Epithelial cell of esophagus (primary cell): Measurements from ENCODE around the gene ERGIC2.
A peak's percentile ranks its signal among the peaks of the same experiment; 100 is the strongest.

ENCODE experiments used
- DNase-seq: peaks from one replicate; pipeline ENCODE4 v3.0.0; 2010; ENCODE audit warnings: low read depth
- H3K4me3 ChIP-seq: 2 replicates; pipeline ENCODE4 v1.5.1; 2011; ENCODE audit warnings: mild to moderate bottlenecking, low read length, control low read depth
- TF ChIP-seq, protein P1 (sequence below): IDR thresholded peaks from 2 replicates; pipeline ENCODE4 v1.5.1; 2011; ENCODE audit warnings: low read depth, mild to moderate bottlenecking, low read length, control low read depth, inconsistent platforms; ENCODE audit not compliant: insufficient read depth; ENCODE audit errors: missing control alignments

The ERGIC2 gene

GRCh38 chr12:29425722-29426121 lies 44.8 kb upstream of the ERGIC2 start:
- TF ChIP-seq, protein P1, sequence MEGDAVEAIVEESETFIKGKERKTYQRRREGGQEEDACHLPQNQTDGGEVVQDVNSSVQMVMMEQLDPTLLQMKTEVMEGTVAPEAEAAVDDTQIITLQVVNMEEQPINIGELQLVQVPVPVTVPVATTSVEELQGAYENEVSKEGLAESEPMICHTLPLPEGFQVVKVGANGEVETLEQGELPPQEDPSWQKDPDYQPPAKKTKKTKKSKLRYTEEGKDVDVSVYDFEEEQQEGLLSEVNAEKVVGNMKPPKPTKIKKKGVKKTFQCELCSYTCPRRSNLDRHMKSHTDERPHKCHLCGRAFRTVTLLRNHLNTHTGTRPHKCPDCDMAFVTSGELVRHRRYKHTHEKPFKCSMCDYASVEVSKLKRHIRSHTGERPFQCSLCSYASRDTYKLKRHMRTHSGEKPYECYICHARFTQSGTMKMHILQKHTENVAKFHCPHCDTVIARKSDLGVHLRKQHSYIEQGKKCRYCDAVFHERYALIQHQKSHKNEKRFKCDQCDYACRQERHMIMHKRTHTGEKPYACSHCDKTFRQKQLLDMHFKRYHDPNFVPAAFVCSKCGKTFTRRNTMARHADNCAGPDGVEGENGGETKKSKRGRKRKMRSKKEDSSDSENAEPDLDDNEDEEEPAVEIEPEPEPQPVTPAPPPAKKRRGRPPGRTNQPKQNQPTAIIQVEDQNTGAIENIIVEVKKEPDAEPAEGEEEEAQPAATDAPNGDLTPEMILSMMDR = no peak

GRCh38 chr12:29416748-29417147 lies 35.8 kb upstream of the ERGIC2 start:
- no peak for DNase-seq
- TF ChIP-seq, protein P1 = no peak
- no peak overlapping the region for H3K4me3 ChIP-seq

More at GRCh38 chr12:29425722-29426121, 44.8 kb upstream of the ERGIC2 start:
- DNase-seq = no peak
- no peak overlapping the region for H3K4me3 ChIP-seq

- TF ChIP-seq, protein P1 = no peak
- no peak for DNase-seq
- no peak overlapping the region for H3K4me3 ChIP-seq
Observed at GRCh38 chr12:29415111-29415510, 34.1 kb upstream of the ERGIC2 start.

DNA sequence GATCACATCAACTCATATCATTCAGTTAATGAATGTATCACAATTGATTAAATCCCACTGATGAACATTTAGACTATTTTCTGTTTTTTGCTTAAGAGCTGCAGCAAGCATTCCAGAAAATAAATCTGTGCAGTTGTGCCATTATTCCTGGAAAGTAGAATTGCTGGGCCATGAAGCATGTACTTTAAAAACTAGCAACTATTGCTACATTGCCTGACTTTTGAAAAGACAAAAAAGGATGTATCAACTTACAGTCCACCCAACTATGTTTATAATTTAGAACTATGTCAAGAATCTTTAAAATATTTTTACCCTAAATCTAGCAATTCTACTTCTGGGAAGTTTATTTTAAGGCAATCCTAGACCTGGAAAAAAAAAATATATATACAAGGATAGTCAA lies 33.4 kb upstream of the ERGIC2 start:
- DNase-seq = no peak
- TF ChIP-seq, protein P1 = no peak
- H3K4me3 ChIP-seq = no peak overlapping the region

DNA sequence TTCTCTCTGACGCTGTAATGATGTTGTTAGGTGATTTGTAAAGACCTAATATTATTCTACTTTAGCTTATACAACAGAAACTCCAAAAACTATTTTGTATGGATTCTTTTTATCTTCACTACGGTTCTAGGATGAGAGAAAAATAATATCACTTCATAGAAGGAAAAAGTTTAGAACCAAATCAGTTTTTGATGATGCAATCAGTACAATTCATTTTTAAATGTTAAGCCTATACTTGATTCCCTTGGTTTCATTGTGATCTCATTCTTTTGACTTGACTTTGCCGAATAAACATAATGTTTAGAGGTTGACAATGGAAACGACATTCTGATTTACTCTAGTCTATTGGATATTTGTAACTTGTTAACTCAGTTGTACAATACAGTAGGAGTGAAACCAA lies 24.6 kb upstream of the ERGIC2 start:
- H3K4me3 ChIP-seq = no peak overlapping the region
- TF ChIP-seq, protein P1 = no peak
- DNase-seq = no peak

- TF ChIP-seq, protein P1 = peak; percentile 7
- DNase-seq = no peak
- no peak overlapping the region for H3K4me3 ChIP-seq
Observed at GRCh38 chr12:29403991-29404390, 23.0 kb upstream of the ERGIC2 start.

DNA sequence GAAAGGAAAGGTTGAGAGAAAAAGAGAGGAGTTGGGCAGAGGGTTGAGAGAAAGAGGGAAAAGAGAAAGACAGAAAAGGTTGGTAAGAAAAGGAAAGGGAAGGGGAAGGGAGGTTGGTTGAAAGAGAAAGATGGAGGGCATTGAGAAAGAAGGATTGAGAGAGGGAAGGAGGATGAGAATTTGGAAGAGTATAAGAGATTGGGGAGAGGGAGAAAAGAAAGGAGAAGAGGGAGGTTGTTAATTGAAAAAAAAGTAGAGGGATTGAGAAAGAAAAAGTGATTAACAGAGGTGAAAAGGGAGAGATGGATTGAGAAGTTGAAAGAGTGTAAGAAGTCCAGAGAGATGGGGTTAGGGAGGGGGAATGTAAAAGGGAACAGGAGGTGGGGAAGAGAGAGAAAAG lies 21.5 kb upstream of the ERGIC2 start:
- TF ChIP-seq, protein P1 = no peak
- no peak overlapping the region for H3K4me3 ChIP-seq
- no peak for DNase-seq
